ENCODE measurements around the gene SLC35A3.

The SLC35A3 gene

GRCh38 chr1:100074604-100075395 lies 105.0 kb downstream of the SLC35A3 start:
- H3K4me1 ChIP-seq (ENCODE audit: control insufficient read depth, insufficient read depth, low read length) = no peaks in the 10 kb centered on the region
- H3K27ac ChIP-seq (ENCODE audit: low read depth, low read length) = no peak overlapping the region
- H3K27me3 ChIP-seq (ENCODE audit: control insufficient read depth, insufficient read depth, low read length) = no peaks in the 10 kb centered on the region
- no peak overlapping the region for H3K9ac ChIP-seq (ENCODE audit: low read length)
- peaks cover 12% of the 10 kb centered on the region for H3K36me3 ChIP-seq (ENCODE audit: control insufficient read depth, insufficient read depth, low read length)
- H3K4me3 ChIP-seq (ENCODE audit: low read length) = no peak overlapping the region

- H3K4me1 ChIP-seq (ENCODE audit: control insufficient read depth, insufficient read depth, low read length) = no peaks in the 10 kb centered on the region
- H3K36me3 ChIP-seq (ENCODE audit: control insufficient read depth, insufficient read depth, low read length) = peaks cover 6% of the 10 kb centered on the region
- no peak overlapping the region for H3K4me3 ChIP-seq (ENCODE audit: low read length)
- no peak overlapping the region for H3K9ac ChIP-seq (ENCODE audit: low read length)
- H3K27ac ChIP-seq (ENCODE audit: low read depth, low read length) = no peak overlapping the region
- no peaks in the 10 kb centered on the region for H3K27me3 ChIP-seq (ENCODE audit: control insufficient read depth, insufficient read depth, low read length)
Observed at GRCh38 chr1:100075773-100076172, 106.0 kb downstream of the SLC35A3 start.

GRCh38 chr1:100076319-100076718 lies 106.5 kb downstream of the SLC35A3 start:
- H3K27ac ChIP-seq (ENCODE audit: low read depth, low read length) = no peak overlapping the region
- H3K27me3 ChIP-seq (ENCODE audit: control insufficient read depth, insufficient read depth, low read length) = no peaks in the 10 kb centered on the region
- no peak overlapping the region for H3K4me3 ChIP-seq (ENCODE audit: low read length)
- peaks cover 6% of the 10 kb centered on the region for H3K36me3 ChIP-seq (ENCODE audit: control insufficient read depth, insufficient read depth, low read length)
- H3K4me1 ChIP-seq (ENCODE audit: control insufficient read depth, insufficient read depth, low read length) = no peaks in the 10 kb centered on the region
- H3K9ac ChIP-seq (ENCODE audit: low read length) = no peak overlapping the region

DNA sequence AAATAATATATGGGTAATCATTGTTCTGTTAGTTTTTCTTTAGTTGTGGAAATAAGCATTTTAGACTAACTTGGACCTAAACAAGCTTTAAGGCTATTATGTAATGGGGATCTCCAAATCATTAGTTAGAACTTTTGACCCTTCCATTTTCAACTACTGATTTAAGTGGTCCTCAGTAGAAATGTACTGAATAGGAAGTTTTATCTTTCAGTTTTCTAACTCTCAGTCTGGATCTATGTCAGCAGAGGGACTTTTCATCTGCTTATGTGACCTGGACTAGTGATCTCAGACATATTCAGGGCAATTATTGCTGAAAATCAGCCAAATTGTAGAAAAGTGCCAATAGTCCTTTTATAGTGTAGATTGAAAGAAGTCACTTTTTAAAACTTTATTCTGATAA lies 106.9 kb downstream of the SLC35A3 start:
- Histone ChIP-seq H3K36me3 (ENCODE audit: control insufficient read depth, insufficient read depth, low read length) (peaks cover 4% of the 10 kb centered on the region), H3K9ac (ENCODE audit: low read length) (no peak overlapping the region), H3K27ac (ENCODE audit: low read depth, low read length) (no peak overlapping the region), H3K27me3 (ENCODE audit: control insufficient read depth, insufficient read depth, low read length) (no peaks in the 10 kb centered on the region), H3K4me3 (ENCODE audit: low read length) (no peak overlapping the region), H3K4me1 (ENCODE audit: control insufficient read depth, insufficient read depth, low read length) (no peaks in the 10 kb centered on the region)

GRCh38 chr1:100077531-100077930 lies 107.7 kb downstream of the SLC35A3 start:
- no peaks in the 10 kb centered on the region for H3K27me3 ChIP-seq (ENCODE audit: control insufficient read depth, insufficient read depth, low read length)
- no peaks in the 10 kb centered on the region for H3K4me1 ChIP-seq (ENCODE audit: control insufficient read depth, insufficient read depth, low read length)
- H3K27ac ChIP-seq (ENCODE audit: low read depth, low read length) = no peak overlapping the region
- H3K9ac ChIP-seq (ENCODE audit: low read length) = no peak overlapping the region
- H3K4me3 ChIP-seq (ENCODE audit: low read length) = no peak overlapping the region
- peaks cover 4% of the 10 kb centered on the region for H3K36me3 ChIP-seq (ENCODE audit: control insufficient read depth, insufficient read depth, low read length)

DNA sequence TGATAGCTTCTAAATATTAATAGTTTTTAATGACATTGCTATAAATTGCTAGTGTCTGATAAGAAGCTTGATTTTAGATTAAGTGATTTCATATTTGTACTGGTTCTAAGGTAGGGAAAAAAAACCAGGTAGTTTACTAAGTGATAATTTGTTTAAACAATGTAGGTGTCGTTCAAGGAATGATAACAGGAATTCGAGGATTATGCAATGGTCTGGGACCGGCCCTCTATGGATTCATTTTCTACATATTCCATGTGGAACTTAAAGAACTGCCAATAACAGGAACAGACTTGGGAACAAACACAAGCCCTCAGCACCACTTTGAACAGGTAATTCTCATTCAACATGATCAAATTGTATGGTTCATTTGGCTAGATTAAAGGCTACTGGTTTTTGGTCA lies 110.5 kb downstream of the SLC35A3 start:
- Histone ChIP-seq H3K9ac (ENCODE audit: low read length) (no peak overlapping the region), H3K4me3 (ENCODE audit: low read length) (no peak overlapping the region), H3K27ac (ENCODE audit: low read depth, low read length) (no peak overlapping the region), H3K4me1 (ENCODE audit: control insufficient read depth, insufficient read depth, low read length) (no peaks in the 10 kb centered on the region), H3K27me3 (ENCODE audit: control insufficient read depth, insufficient read depth, low read length) (no peaks in the 10 kb centered on the region), H3K36me3 (ENCODE audit: control insufficient read depth, insufficient read depth, low read length) (peaks cover 4% of the 10 kb centered on the region)

Data from rectal smooth muscle tissue (tissue), 1 donor.